HL-60/S4 treated with phorbol 12-myristate 13-acetate at 8.2 ng/mL for 4 days and 3 days (cell line): ENCODE data around the gene LRRC4C.

ENCODE experiments used
- in situ Hi-C: fragments of 300-500 bp; cut with MboI; formaldehyde crosslinking; loops from 2 replicates; pipeline ENCODE4 v1.15.0; 2022; ENCODE audit warnings: low sequenced_read_pairs

The LRRC4C gene

GRCh38 chr11:40140560-40140959 lies 1318.9 kb downstream of the LRRC4C start:
- in situ Hi-C loops = no loop called here

GRCh38 chr11:40139536-40139935 lies 1319.9 kb downstream of the LRRC4C start:
- in situ Hi-C loops = no loop called here

- in situ Hi-C loops = no loop called here
Measured at GRCh38 chr11:40139066-40139465, 1320.4 kb downstream of the LRRC4C start.

GRCh38 chr11:40134820-40135570 lies 1324.5 kb downstream of the LRRC4C start:
- in situ Hi-C loops = no loop called here

GRCh38 chr11:40133498-40133897 lies 1326.0 kb downstream of the LRRC4C start:
- in situ Hi-C loops = no loop called here

- in situ Hi-C loops = no loop called here
Measured at GRCh38 chr11:40132912-40133311, 1326.5 kb downstream of the LRRC4C start.

GRCh38 chr11:40130427-40130826 lies 1329.0 kb downstream of the LRRC4C start:
- in situ Hi-C loops = no loop called here

- in situ Hi-C loops = no loop called here
Measured at GRCh38 chr11:40129266-40129665, 1330.2 kb downstream of the LRRC4C start.

- in situ Hi-C loops = no loop called here
Measured at GRCh38 chr11:40125054-40125453, 1334.4 kb downstream of the LRRC4C start.

- in situ Hi-C loops = no loop called here
Measured at GRCh38 chr11:40119661-40120060, 1339.8 kb downstream of the LRRC4C start.

GRCh38 chr11:40118780-40119179 lies 1340.7 kb downstream of the LRRC4C start:
- in situ Hi-C loops = no loop called here

GRCh38 chr11:40118026-40118425 lies 1341.4 kb downstream of the LRRC4C start:
- in situ Hi-C loops = no loop called here

GRCh38 chr11:40104941-40105550 lies 1354.4 kb downstream of the LRRC4C start:
- in situ Hi-C loops = no loop called here

- in situ Hi-C loops = no loop called here
Measured at GRCh38 chr11:40100781-40101180, 1358.7 kb downstream of the LRRC4C start.

- in situ Hi-C loops = no loop called here
Measured at GRCh38 chr11:40100162-40100553, 1359.3 kb downstream of the LRRC4C start.

- in situ Hi-C loops = no loop called here
Measured at GRCh38 chr11:40099426-40100161, 1359.9 kb downstream of the LRRC4C start.

GRCh38 chr11:40095446-40095845 lies 1364.0 kb downstream of the LRRC4C start:
- in situ Hi-C loops = no loop called here

GRCh38 chr11:40094954-40095353 lies 1364.5 kb downstream of the LRRC4C start:
- in situ Hi-C loops = no loop called here

- in situ Hi-C loops = no loop called here
Measured at GRCh38 chr11:40080434-40080833, 1379.0 kb downstream of the LRRC4C start.
